Neural progenitor cell (in vitro differentiated cells): ENCODE measurements around the gene ADAM17. TPM values are rescaled to one million over a fixed set of nuclear protein-coding genes. Genes with fewer than 3 reads are reported as not detected.

Source experiments
- DNase-seq: peaks from one replicate; pipeline ENCODE4 v3.0.0-alpha.2; 2016; ENCODE audit warnings: low spot score
- H2AFZ ChIP-seq: fragments of 200-600 bp; sonication (generic); replicated peaks from 2 replicates; pipeline ENCODE4 v1.6.1; 2016; ENCODE audit warnings: antibody characterized with exemption
- H3F3A ChIP-seq: fragments of 200-600 bp; sonication (generic); 2 replicates; pipeline ENCODE4 v1.6.1; 2016; ENCODE audit warnings: antibody characterized with exemption, low read depth
- H3K27ac ChIP-seq: fragments of 200-600 bp; sonication (generic); 2 replicates; pipeline ENCODE4 v1.5.1; 2016; ENCODE audit warnings: mild to moderate bottlenecking
- H3K27me3 ChIP-seq: fragments of 200-600 bp; sonication (generic); 2 replicates; pipeline ENCODE4 v1.6.1; 2016; ENCODE audit warnings: mild to moderate bottlenecking, moderate library complexity
- H3K36me3 ChIP-seq: fragments of 200-600 bp; sonication (generic); 2 replicates; pipeline ENCODE4 v1.5.1; 2016
- H3K4me1 ChIP-seq: fragments of 200-600 bp; sonication (generic); 2 replicates; pipeline ENCODE4 v1.6.1; 2016; ENCODE audit warnings: mixed run types
- H3K4me2 ChIP-seq: fragments of 200-600 bp; sonication (generic); 2 replicates; pipeline ENCODE4 v1.6.1; 2016
- H3K4me3 ChIP-seq: fragments of 200-600 bp; sonication (generic); 2 replicates; pipeline ENCODE4 v1.5.1; 2016
- H3K79me2 ChIP-seq: fragments of 200-600 bp; sonication (generic); 2 replicates; pipeline ENCODE4 v1.6.1; 2016; ENCODE audit warnings: low read depth
- H3K9ac ChIP-seq: fragments of 200-600 bp; sonication (generic); 2 replicates; pipeline ENCODE4 v1.6.1; 2016
- H3K9me3 ChIP-seq: fragments of 200-600 bp; sonication (generic); 2 replicates; pipeline ENCODE4 v1.5.1; 2016; ENCODE audit warnings: low read depth
- H4K20me1 ChIP-seq: fragments of 200-600 bp; sonication (generic); 2 replicates; pipeline ENCODE4 v1.6.1; 2016; ENCODE audit warnings: low read depth
- H3K27ac Mint-ChIP-seq: 3 replicates; pipeline ENCODE4 v1.8.0; 2021; ENCODE audit warnings: mixed read lengths
- H3K27me3 Mint-ChIP-seq: 2 replicates; pipeline ENCODE4 v1.8.0; 2022; ENCODE audit warnings: low read depth, mild to moderate bottlenecking, inconsistent platforms, moderate library complexity, mixed read lengths; ENCODE audit not compliant: insufficient read depth
- H3K36me3 Mint-ChIP-seq: 3 replicates; pipeline ENCODE4 v1.8.0; 2021; ENCODE audit warnings: mixed read lengths
- H3K4me1 Mint-ChIP-seq: 3 replicates; pipeline ENCODE4 v1.8.0; 2021; ENCODE audit warnings: mixed read lengths
- H3K4me3 Mint-ChIP-seq: 3 replicates; pipeline ENCODE4 v1.8.0; 2021; ENCODE audit warnings: mild to moderate bottlenecking, moderate library complexity, mixed read lengths
- H3K9me3 Mint-ChIP-seq: 3 replicates; pipeline ENCODE4 v1.8.0; 2020; ENCODE audit warnings: mixed read lengths
- EZH2 ChIP-seq: fragments of 200-600 bp; sonication (generic); IDR thresholded peaks from 2 replicates; pipeline ENCODE4 v1.6.1; 2017; ENCODE audit warnings: antibody characterized with exemption, mild to moderate bottlenecking, moderate library complexity
- EZH2phosphoT487 ChIP-seq: fragments of 200-600 bp; sonication (generic); IDR thresholded peaks from 2 replicates; pipeline ENCODE4 v1.6.1; 2017; ENCODE audit warnings: antibody characterized with exemption
- total RNA-seq: library from RNA; depleted of rRNA; stranded (reverse); fragments of >200 nt; gene quantifications from 2 replicates; pipeline ENCODE4 v1.2.3, GENCODE V29; 2015; ENCODE audit warnings: low replicate concordance
- TF ChIP-seq, protein P1 (sequence below): fragments of 200-600 bp; sonication (generic); IDR thresholded peaks from 2 replicates; pipeline ENCODE4 v1.5.1; 2017; ENCODE audit warnings: antibody characterized with exemption, mild to moderate bottlenecking

Gene ADAM17
- total RNA-seq, 1 donor from 2014 or later, result 72.1 TPM

DNA sequence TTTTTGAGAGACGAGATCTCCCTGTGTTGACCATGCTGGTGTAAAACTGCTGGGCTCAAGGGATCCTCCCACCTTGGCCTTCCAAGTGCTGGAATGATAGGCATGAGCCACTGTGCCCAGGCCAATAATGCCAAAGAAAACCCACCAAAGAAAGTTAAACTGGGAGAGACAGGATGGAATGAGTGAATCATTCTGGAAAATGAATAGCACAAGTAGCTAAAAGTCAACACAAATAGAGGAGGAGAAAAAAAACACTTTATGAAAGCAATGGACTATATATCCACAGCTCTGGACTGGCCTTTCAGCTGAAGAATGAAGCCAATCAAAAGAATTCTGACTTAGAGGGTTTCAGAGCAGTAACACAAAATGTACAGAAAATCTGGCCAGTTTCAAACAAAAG, 57.4 kb downstream of the ADAM17 start:
- no peaks in the 10 kb centered on the region for H3K4me1 Mint-ChIP-seq
- no peak overlapping the region for H2AFZ ChIP-seq
- no peak overlapping the region for H3K27ac Mint-ChIP-seq
- H3K4me3 Mint-ChIP-seq, result no peak overlapping the region
- no peaks in the 10 kb centered on the region for H3K27me3 ChIP-seq
- no peaks in the 10 kb centered on the region for H3K79me2 ChIP-seq
- no peaks in the 10 kb centered on the region for H3K4me1 ChIP-seq
- no peak overlapping the region for H3K4me3 ChIP-seq
- no peaks in the 10 kb centered on the region for H4K20me1 ChIP-seq
- H3K27me3 Mint-ChIP-seq, result peaks cover 7% of the 10 kb centered on the region
- no peaks in the 10 kb centered on the region for H3K9me3 Mint-ChIP-seq
- no peak for DNase-seq
- no peak overlapping the region for H3K27ac ChIP-seq
- no peak overlapping the region for H3K9ac ChIP-seq
- no peak for TF ChIP-seq EZH2phosphoT487
- TF ChIP-seq, protein P1, sequence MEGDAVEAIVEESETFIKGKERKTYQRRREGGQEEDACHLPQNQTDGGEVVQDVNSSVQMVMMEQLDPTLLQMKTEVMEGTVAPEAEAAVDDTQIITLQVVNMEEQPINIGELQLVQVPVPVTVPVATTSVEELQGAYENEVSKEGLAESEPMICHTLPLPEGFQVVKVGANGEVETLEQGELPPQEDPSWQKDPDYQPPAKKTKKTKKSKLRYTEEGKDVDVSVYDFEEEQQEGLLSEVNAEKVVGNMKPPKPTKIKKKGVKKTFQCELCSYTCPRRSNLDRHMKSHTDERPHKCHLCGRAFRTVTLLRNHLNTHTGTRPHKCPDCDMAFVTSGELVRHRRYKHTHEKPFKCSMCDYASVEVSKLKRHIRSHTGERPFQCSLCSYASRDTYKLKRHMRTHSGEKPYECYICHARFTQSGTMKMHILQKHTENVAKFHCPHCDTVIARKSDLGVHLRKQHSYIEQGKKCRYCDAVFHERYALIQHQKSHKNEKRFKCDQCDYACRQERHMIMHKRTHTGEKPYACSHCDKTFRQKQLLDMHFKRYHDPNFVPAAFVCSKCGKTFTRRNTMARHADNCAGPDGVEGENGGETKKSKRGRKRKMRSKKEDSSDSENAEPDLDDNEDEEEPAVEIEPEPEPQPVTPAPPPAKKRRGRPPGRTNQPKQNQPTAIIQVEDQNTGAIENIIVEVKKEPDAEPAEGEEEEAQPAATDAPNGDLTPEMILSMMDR, result no peak
- no peak for TF ChIP-seq EZH2
- H3K4me2 ChIP-seq, result no peak overlapping the region
- no peaks in the 10 kb centered on the region for H3F3A ChIP-seq
- peaks cover 42% of the 10 kb centered on the region for H3K36me3 Mint-ChIP-seq
- H3K9me3 ChIP-seq, result no peaks in the 10 kb centered on the region
- peaks cover 7% of the 10 kb centered on the region for H3K36me3 ChIP-seq

DNA sequence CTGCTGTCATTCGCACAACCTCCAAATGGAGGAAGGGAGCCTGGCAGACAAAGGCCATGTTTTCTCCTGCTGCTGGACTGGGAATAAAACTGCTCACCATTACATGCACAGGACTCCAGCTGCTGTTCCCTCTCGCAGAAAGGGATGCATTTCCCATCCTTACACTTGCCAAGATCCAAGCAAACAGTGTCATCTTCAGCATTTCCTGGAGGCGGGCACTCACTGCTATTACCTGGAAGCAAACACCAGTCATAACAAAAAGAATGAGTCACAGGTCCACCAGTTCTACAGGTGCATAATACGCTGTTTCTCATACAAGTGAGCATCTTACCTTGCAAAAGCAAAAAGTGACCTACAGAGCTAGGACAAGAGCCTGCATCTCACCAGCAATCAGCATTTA, 58.6 kb downstream of the ADAM17 start:
- H4K20me1 ChIP-seq, result no peaks in the 10 kb centered on the region
- H3F3A ChIP-seq, result no peaks in the 10 kb centered on the region
- H3K79me2 ChIP-seq, result no peaks in the 10 kb centered on the region
- no peak overlapping the region for H3K4me3 ChIP-seq
- no peak overlapping the region for H2AFZ ChIP-seq
- H3K27ac ChIP-seq, result no peak overlapping the region
- H3K27ac Mint-ChIP-seq, result no peak overlapping the region
- no peak overlapping the region for H3K4me2 ChIP-seq
- no peaks in the 10 kb centered on the region for H3K27me3 ChIP-seq
- H3K36me3 Mint-ChIP-seq, result peaks cover 37% of the 10 kb centered on the region
- no peak overlapping the region for H3K4me3 Mint-ChIP-seq
- H3K4me1 Mint-ChIP-seq, result no peaks in the 10 kb centered on the region
- H3K4me1 ChIP-seq, result no peaks in the 10 kb centered on the region
- H3K9me3 Mint-ChIP-seq, result no peaks in the 10 kb centered on the region
- H3K27me3 Mint-ChIP-seq, result peaks cover 5% of the 10 kb centered on the region
- peaks cover 7% of the 10 kb centered on the region for H3K36me3 ChIP-seq
- no peaks in the 10 kb centered on the region for H3K9me3 ChIP-seq
- no peak overlapping the region for H3K9ac ChIP-seq
- TF ChIP-seq EZH2phosphoT487 (no peak), EZH2 (no peak)
- TF ChIP-seq, protein P1, result no peak
- DNase-seq, result no peak

DNA sequence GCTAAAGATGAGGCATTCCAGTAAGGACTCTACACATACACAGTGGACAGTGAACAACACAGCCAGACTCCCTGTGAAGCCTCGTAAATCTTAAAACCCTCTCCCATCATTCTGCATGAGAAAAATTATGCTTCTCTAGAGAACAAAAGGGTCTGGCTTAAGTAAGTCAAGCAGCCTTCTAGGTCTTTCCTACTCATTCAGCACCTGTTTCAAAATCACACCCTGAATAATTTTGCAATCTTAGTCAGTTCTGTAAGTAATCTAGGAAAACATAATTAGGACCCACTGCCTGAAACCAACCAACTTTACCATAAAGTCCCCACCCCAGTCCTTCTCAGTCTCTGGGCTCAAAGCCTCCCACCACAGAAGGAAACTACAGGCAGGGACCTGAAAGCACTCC, 61.5 kb downstream of the ADAM17 start:
- TF ChIP-seq, protein P1, result no peak
- TF ChIP-seq EZH2phosphoT487 (no peak), EZH2 (no peak)
- H3K36me3 Mint-ChIP-seq, result peaks cover 41% of the 10 kb centered on the region
- Histone ChIP-seq H4K20me1 (peaks cover 2% of the 10 kb centered on the region), H3F3A (no peaks in the 10 kb centered on the region), H3K36me3 (peaks cover 7% of the 10 kb centered on the region), H3K27ac (no peak overlapping the region), H3K4me3 (no peak overlapping the region), H3K9me3 (no peaks in the 10 kb centered on the region), H2AFZ (no peak overlapping the region), H3K4me2 (no peak overlapping the region), H3K9ac (no peak overlapping the region), H3K27me3 (no peaks in the 10 kb centered on the region), H3K79me2 (no peaks in the 10 kb centered on the region), H3K4me1 (no peaks in the 10 kb centered on the region)
- H3K27me3 Mint-ChIP-seq, result peaks cover 2% of the 10 kb centered on the region
- no peak for DNase-seq
- H3K4me3 Mint-ChIP-seq, result no peak overlapping the region
- no peaks in the 10 kb centered on the region for H3K9me3 Mint-ChIP-seq
- no peak overlapping the region for H3K27ac Mint-ChIP-seq
- no peaks in the 10 kb centered on the region for H3K4me1 Mint-ChIP-seq
